Progenitor cell of endocrine pancreas (in vitro differentiated cells): ENCODE measurements around the gene DNAH11. TPM values are rescaled to one million over a fixed set of nuclear protein-coding genes. Genes with fewer than 3 reads are reported as not detected.

Experiments
- DNase-seq: peaks from one replicate; pipeline ENCODE4 v3.0.0; 2021; ENCODE audit warnings: low spot score; ENCODE audit not compliant: unreplicated experiment
- H3K27ac Mint-ChIP-seq: 2 replicates; pipeline ENCODE4 v1.8.0; 2021; ENCODE audit warnings: mild to moderate bottlenecking, moderate library complexity, mixed read lengths
- H3K27me3 Mint-ChIP-seq: 2 replicates; pipeline ENCODE4 v1.8.0; 2021; ENCODE audit warnings: mixed read lengths
- H3K36me3 Mint-ChIP-seq: 2 replicates; pipeline ENCODE4 v1.8.0; 2022; ENCODE audit warnings: mixed read lengths; ENCODE audit not compliant: insufficient read depth
- H3K4me1 Mint-ChIP-seq: 2 replicates; pipeline ENCODE4 v1.8.0; 2021; ENCODE audit warnings: low read depth, mixed read lengths
- H3K4me3 Mint-ChIP-seq: 2 replicates; pipeline ENCODE4 v1.8.0; 2021; ENCODE audit warnings: low read depth, mild to moderate bottlenecking, moderate library complexity, mixed read lengths
- H3K9me3 Mint-ChIP-seq: 2 replicates; pipeline ENCODE4 v1.8.0; 2021; ENCODE audit warnings: low read depth, mixed read lengths
- total RNA-seq: library from RNA; stranded (reverse); gene quantifications from 2 replicates; pipeline ENCODE4 v1.2.1, GENCODE V29; 2021
- TF ChIP-seq, protein P1 (sequence below): fragments of 200-600 bp; sonication (generic); IDR thresholded peaks from one replicate; pipeline ENCODE4 v1.5.0; 2021; ENCODE audit warnings: antibody characterized with exemption, mild to moderate bottlenecking; ENCODE audit not compliant: unreplicated experiment

Gene DNAH11
- total RNA-seq, 1 donor from 2014 or later = 1.6 TPM

DNA sequence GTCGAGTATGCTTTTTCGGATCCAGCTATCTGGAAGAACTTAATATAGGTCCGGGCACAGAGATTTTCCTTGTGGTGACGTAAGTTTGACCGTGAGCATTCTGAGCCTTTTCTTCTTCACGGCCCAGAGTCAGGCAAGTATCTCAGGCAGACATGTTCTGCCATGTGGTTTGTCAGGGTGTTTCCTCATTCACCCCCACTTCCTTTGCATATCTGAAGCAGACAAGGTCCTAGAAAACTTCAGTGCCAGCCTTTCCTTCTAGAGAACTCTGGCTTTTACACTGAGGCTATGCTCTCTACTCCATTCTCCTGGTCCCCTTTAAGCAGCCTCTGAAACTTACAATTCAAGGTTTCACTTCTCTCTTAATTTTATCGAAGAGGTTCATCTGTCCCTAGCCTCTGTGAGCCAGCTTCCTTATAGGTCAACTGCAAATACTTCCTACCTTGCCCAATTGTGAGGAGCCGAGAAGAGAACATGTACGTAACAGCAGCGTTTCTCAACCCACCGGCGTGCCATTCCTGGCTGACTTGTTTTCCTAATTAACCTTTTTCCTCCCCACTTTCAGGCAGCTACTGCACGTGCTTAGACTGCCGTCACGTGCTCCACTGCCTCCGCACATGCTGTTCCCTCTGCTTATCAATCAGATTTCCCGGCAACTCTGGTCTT, 355.6 kb downstream of the DNAH11 start:
- no peaks in the 10 kb centered on the region for H3K27me3 Mint-ChIP-seq
- no peak for DNase-seq
- H3K4me1 Mint-ChIP-seq = no peaks in the 10 kb centered on the region
- H3K36me3 Mint-ChIP-seq = peaks cover 22% of the 10 kb centered on the region
- H3K27ac Mint-ChIP-seq = no peak overlapping the region
- TF ChIP-seq, protein P1, sequence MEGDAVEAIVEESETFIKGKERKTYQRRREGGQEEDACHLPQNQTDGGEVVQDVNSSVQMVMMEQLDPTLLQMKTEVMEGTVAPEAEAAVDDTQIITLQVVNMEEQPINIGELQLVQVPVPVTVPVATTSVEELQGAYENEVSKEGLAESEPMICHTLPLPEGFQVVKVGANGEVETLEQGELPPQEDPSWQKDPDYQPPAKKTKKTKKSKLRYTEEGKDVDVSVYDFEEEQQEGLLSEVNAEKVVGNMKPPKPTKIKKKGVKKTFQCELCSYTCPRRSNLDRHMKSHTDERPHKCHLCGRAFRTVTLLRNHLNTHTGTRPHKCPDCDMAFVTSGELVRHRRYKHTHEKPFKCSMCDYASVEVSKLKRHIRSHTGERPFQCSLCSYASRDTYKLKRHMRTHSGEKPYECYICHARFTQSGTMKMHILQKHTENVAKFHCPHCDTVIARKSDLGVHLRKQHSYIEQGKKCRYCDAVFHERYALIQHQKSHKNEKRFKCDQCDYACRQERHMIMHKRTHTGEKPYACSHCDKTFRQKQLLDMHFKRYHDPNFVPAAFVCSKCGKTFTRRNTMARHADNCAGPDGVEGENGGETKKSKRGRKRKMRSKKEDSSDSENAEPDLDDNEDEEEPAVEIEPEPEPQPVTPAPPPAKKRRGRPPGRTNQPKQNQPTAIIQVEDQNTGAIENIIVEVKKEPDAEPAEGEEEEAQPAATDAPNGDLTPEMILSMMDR = no peak
- no peak overlapping the region for H3K4me3 Mint-ChIP-seq
- no peaks in the 10 kb centered on the region for H3K9me3 Mint-ChIP-seq

DNA sequence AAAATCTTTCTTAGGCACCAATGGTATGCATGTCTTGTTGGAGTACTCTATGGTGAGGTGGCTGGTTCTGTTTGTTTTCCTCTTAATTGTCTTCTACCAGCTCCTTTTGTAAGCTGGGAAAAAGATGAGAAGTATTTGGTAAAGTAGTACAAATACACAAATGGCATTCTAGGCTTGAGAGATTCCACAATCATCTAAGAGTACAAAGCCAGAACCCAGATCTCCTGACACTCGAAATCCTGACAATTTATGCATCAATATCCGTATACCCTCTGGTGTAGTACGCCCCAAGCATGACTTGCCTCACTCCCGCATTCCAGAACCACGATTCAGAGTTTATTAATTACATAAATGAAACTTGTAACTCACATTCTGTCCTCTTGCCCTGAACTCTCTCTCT, 359.4 kb downstream of the DNAH11 start:
- H3K4me3 Mint-ChIP-seq = no peak overlapping the region
- H3K9me3 Mint-ChIP-seq = no peaks in the 10 kb centered on the region
- H3K36me3 Mint-ChIP-seq = peaks cover 34% of the 10 kb centered on the region
- H3K27me3 Mint-ChIP-seq = no peaks in the 10 kb centered on the region
- TF ChIP-seq, protein P1 = no peak
- no peak overlapping the region for H3K27ac Mint-ChIP-seq
- no peak for DNase-seq
- H3K4me1 Mint-ChIP-seq = no peaks in the 10 kb centered on the region

DNA sequence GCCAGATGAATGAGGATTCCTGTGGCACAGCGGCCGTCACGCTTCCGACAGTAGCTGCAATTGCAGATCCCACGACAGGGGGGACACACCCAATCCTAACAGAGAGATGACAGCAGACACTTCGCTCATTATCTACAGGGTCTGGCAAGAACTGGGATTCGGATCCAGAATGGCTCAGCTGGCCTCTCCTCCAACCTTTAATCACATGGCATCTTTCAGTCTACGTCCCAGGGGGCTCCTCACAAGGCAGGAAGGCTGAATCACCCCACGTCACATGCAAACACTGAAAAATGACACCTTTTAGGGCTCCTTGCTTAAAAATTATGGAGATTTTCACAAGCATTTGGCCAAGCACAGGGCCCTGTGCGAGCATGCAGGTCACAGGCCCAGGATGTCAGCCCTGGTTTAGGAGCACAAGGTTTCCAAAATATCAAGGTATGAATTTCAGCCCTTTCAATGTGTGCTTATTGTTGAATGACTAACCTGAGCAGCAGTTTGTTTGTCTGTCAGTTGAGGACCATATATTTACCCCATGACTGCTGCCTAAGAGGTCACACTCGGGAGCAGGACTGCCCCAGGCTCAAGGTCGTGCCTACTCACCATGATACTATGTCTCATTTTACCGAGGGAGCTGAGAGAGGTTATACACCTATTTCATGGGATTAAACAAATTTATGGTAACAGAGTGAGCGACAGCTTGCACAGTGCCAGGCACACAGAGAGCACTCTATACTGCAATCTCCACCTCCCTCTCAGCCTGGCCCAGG, 360.4 kb downstream of the DNAH11 start:
- Mint-ChIP-seq H3K4me3 (no peak overlapping the region), H3K27ac (peak overlapping the region; percentile 13), H3K9me3 (no peaks in the 10 kb centered on the region), H3K27me3 (no peaks in the 10 kb centered on the region), H3K4me1 (no peaks in the 10 kb centered on the region), H3K36me3 (peaks cover 35% of the 10 kb centered on the region)
- DNase-seq = no peak
- TF ChIP-seq, protein P1 = no peak

DNA sequence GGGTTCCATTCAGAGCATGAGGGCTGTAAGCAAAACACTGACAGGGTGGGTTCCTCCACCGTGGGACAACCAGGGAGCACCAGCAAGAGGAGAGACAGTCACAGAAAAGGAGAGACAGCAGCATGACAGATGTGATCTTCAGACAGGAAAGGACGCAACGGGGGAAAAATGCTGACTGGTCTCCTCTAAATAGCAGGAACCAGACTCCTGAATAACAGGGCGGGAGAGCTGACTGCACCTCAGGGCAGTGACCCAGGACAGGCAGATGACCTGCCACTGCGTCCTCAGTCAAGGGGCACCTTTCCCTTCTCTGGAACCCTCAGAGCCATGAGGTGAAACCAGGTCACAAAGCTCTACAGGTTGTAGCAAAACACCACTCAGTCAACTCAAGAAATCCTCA, 365.9 kb downstream of the DNAH11 start:
- Mint-ChIP-seq H3K4me3 (no peak overlapping the region), H3K27ac (no peak overlapping the region), H3K4me1 (no peaks in the 10 kb centered on the region), H3K9me3 (no peaks in the 10 kb centered on the region), H3K27me3 (no peaks in the 10 kb centered on the region), H3K36me3 (peaks cover 31% of the 10 kb centered on the region)
- TF ChIP-seq, protein P1 = no peak
- DNase-seq = no peak

DNA sequence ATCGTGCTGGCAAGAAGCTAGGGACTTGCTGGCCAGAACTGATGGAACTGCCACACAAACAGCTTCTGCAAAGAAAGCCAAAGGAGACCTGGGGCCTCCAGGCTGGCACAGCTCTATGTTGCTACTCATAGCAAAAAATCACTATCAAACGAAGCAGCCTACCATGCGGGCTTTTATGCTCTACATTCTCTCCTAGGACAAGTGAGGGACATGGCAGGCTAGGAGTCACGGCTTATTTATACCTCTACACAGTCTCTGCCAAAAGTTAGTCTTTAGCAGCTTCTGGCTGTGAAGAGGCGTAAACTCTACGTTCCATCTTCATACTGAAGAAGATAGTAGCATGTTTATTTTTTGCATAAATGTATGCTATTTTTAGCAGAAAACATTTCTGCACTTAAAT, 367.4 kb downstream of the DNAH11 start:
- TF ChIP-seq, protein P1 = no peak
- no peak overlapping the region for H3K4me3 Mint-ChIP-seq
- DNase-seq = no peak
- H3K4me1 Mint-ChIP-seq = no peaks in the 10 kb centered on the region
- no peaks in the 10 kb centered on the region for H3K9me3 Mint-ChIP-seq
- peaks cover 34% of the 10 kb centered on the region for H3K36me3 Mint-ChIP-seq
- no peaks in the 10 kb centered on the region for H3K27me3 Mint-ChIP-seq
- no peak overlapping the region for H3K27ac Mint-ChIP-seq
